Omental fat pad (tissue), 4 donors: Measurements from ENCODE around the gene XPC. TPM values are rescaled to one million over a fixed set of nuclear protein-coding genes. Genes with fewer than 3 reads are reported as not detected.

Experiments used
- ATAC-seq: fragments of 150-250 bp; one replicate; pipeline ENCODE4 v1.9.1; 2016; ENCODE audit warnings: mild to moderate bottlenecking, moderate library complexity; ENCODE audit not compliant: low FRiP score
- DNase-seq: peaks from one replicate; pipeline ENCODE4 v3.0.0-alpha.2; 2019; ENCODE audit warnings: low spot score
- CTCF ChIP-seq, 3 donors: fragments of 450-650 bp; IDR thresholded peaks; one replicate each; pipeline ENCODE4 v1.5.1; 2016 to 2017; ENCODE audit warnings: antibody characterized with exemption in 3 of 3, mild to moderate bottlenecking in 3 of 3, moderate library complexity in 2 of 3
- total RNA-seq, 4 donors: library from RNA; depleted of rRNA; stranded (reverse); fragments of >200 nt; gene quantifications; one replicate each; pipeline ENCODE4 v1.1.0, GENCODE V29; 2016

Gene XPC
- total RNA-seq, 4 donors from 2014 or later, result 26.5 to 47.8 (median 33.8) TPM

- no peak for ATAC-seq
- DNase-seq, result no peak
- TF ChIP-seq CTCF (IDR thresholded peaks at IDR 0.05), result no peak
Observed at GRCh38 chr3:14138109-14138877, 40.1 kb downstream of the XPC start.

DNA sequence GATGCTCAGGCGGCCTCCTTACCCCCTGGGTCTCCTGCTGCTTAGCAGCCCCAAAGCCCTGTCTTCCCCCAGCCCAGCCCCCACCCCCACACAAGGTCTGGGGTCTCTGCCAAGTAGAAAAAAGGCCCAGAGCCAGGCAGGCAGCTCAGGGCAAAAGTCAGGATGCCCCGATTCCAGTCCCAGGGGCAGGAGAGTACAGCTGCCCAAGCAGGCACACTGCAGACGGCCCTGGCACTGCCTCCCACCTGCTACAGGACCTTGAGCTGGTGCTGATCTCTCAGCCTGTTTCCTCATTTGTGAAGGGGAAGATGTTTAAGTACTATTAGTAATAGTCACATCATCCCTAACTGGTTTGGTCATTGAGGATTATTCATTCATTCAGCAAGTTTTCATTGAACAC, 41.0 kb downstream of the XPC start:
- TF ChIP-seq CTCF (IDR thresholded peaks at IDR 0.05), result no peak
- ATAC-seq, result no peak
- DNase-seq, result no peak

- ATAC-seq (no peak), DNase-seq (no peak)
- no peak for TF ChIP-seq CTCF (IDR thresholded peaks at IDR 0.05)
Observed at GRCh38 chr3:14137004-14137403, 41.4 kb downstream of the XPC start.

DNA sequence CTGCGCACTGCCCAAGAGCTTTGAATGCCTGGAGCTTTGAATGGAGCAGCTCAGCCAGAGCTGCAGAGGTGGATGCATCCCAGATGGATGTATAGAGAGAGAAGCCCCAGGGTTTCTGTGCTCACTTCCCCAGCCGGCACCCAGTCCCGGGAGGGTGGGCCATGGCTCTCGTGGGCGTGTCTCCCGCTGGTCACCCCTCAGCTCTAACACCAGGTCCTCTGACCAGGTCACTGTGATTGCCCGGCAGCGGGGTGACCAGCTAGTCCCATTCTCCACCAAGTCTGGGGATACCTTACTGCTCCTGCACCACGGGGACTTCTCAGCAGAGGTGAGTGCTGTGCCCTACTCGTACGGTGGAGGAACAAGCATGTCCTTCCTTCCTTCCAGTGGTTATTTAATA, 42.8 kb downstream of the XPC start:
- DNase-seq (no peak), ATAC-seq (no peak)
- no peak for TF ChIP-seq CTCF (IDR thresholded peaks at IDR 0.05)

DNA sequence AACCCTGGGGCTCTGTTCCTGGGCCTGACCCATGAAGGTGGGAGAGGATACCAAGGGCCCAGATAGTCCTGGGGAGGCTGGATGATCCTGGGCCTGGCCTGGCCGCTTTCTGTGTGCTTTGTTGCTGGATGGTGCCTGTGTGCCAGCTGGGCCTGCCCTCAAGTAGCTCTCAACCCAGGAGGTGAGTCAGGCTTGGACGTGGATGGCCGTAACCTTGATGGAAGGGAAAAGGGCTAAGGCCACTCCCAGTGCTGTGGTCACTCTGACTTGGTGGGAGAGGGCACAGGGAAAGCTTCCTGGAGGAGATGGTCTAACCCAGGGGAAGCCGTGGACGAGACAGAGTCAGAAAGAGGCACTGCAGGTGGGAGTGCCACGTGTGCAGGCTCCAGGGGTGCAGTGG, 44.1 kb downstream of the XPC start:
- peak; percentile 16 for ATAC-seq
- no peak for DNase-seq
- TF ChIP-seq CTCF (IDR thresholded peaks at IDR 0.05), result no peak

- ATAC-seq, result peak; percentile 71
- no peak for TF ChIP-seq CTCF (IDR thresholded peaks at IDR 0.05)
- DNase-seq, result no peak
Observed at GRCh38 chr3:14133876-14134275, 44.5 kb downstream of the XPC start.

DNA sequence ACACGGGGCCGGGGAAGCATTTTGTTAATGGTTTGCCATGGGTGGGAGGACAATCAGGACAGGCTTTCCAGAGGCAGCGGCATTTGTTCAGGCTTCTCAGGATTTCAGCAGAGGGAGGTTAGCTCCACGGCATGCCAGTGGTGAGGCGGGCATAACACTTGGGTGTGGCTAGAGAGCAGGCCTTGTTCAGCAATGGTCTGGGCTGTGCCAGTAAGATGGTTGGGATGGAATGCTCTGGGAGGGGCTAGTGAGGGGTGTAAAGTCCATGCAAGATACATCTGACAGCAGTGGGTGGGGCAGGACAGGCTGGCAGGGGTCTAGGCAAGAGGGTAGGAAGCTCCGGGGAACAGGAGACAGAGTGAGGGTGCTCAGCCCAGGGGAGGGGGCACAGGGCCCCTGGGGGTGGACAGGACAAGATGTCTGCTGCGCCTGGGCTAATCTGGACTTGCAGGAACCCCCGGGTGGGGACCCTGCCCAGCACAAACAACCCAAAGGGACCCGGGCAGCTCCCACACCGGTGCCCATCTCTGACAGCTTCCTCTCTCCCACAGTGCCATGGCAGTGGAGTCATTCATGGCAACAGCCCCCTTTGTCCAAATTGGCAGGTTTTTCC, 45.1 kb downstream of the XPC start:
- no peak for TF ChIP-seq CTCF (IDR thresholded peaks at IDR 0.05)
- DNase-seq (no peak), ATAC-seq (peak; percentile 35)
